GM18951 (cell line): ENCODE data around the gene KCTD20.
"Not testable (repeated sequence)": the region's sequence is repeated elsewhere in the genome, so short reads cannot be mapped to it uniquely, and the experiment has no call there.

ENCODE experiments used
- POLR2A ChIP-seq: IDR thresholded peaks from 4 replicates; pipeline ENCODE4 v1.6.1; 2011; ENCODE audit warnings: mild to moderate bottlenecking; ENCODE audit not compliant: insufficient read length, insufficient read depth; ENCODE audit errors: extremely low read depth
- in situ Hi-C: fragments of 300-500 bp; cut with MboI; formaldehyde crosslinking; loops from one replicate; pipeline ENCODE4 v1.12.0; 2022; ENCODE audit warnings: low sequenced_read_pairs, mixed read lengths, inconsistent platforms; ENCODE audit not compliant: unreplicated experiment

The KCTD20 gene

DNA sequence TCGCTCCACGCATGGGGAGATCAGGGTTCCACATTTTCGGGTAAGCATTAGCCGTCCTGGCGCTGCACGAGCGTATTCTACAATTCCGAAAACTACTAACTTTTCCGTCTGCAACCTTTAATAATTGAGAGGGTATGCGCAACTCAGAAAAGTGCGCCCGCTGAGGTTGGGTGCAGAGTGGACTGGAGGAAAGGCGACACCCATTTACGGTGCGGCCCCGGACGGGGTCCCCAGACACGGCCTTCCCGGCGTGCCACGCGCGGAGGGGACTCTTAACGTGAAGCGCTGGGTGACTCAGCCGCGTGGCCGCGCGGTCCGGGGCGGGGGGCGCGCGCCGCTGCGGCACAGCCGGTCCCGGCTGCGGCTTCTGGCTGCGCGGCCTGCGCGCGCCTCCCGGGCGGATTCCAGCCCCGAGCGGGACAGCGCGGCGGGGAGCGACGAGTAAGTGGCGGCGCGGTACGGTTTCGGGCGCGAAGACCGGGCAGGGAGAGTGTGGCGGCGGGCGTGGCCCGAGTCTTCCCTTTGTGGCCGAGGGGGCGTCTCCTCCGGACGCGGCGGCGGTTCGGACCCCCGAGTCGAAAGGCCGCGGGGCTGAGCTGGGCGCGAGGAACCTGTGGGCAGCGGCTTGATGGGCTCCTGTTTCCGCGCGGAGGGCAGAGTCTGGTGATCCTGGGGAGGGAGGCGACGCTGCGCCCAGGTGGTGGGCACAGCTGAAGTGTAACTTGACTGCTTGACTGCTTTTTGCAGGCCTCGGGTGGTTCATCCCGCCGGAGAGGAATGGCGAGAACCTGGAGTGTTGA, at the start of gene KCTD20, which contains the start of gene PXT1:
Gene KCTD20, plus strand, starts transcription at position 330 of the 800 bp plus-strand sequence. CDS start 27,098 bp downstream, outside the sequence.
Gene PXT1, minus strand, starts transcription at position 184 of the 800 bp plus-strand sequence. CDS start 16,772 bp downstream, outside the sequence.
- in situ Hi-C loops: no loop called here
- peak; percentile 95 for TF ChIP-seq POLR2A

DNA sequence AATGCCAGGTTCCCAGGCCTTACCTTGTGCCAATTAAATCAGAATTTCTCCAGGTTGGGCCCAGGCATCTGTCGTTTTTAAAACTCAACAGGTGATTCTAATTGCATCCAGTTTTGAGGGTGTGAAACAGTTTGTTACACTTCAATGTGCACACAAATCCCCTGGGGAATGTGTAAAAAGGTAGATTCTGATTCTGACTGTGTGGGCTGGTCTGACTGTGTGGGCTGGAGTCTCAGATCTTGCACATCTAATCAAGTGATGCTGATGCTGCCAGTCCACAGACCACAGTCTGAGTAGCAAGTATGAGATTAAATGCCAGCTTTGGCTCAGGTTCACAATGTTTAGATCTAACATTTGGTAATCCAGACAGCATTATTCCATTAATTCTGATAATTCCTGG, 42.8 kb upstream of the KCTD20 start:
- in situ Hi-C loops: no loop called here
- no peak for TF ChIP-seq POLR2A

- in situ Hi-C loops: no loop called here
- no peak for TF ChIP-seq POLR2A
These were observed 40.3 kb upstream of the KCTD20 start for GRCh38 chr6:36402481-36402880.

GRCh38 chr6:36404164-36404563, 38.6 kb upstream of the KCTD20 start:
- TF ChIP-seq POLR2A: no peak
- in situ Hi-C loops: no loop called here

DNA sequence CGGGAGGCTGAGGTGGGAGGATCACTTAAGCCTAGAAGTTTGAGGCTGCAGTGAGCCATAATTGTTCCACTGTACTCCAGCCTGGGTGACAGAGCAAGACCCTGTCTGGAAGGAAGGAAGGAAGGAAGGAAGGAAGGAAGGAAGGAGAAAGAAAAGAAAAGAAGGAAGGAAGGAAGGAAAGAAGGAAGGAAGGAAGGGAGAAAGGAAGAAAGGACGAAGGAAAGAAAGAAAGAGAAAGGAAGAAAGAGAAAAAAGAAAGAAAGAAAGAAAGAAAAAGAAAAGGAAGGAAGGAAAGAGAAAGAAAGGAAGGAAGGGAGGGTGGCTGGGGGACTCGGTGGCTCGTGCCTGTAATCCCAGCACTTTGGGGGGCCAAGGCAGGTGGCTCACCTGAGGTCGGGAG, 33.1 kb upstream of the KCTD20 start:
- in situ Hi-C loops: not testable (repeated sequence)

GRCh38 chr6:36413489-36414480, 29.0 kb upstream of the KCTD20 start:
- no peak for TF ChIP-seq POLR2A
- in situ Hi-C loops: no loop called here

- in situ Hi-C loops: no loop called here
- TF ChIP-seq POLR2A: no peak
These were observed 28.3 kb upstream of the KCTD20 start for GRCh38 chr6:36414481-36414880.

- in situ Hi-C loops: no loop called here
- no peak for TF ChIP-seq POLR2A
These were observed 24.2 kb upstream of the KCTD20 start for GRCh38 chr6:36418558-36418957.

GRCh38 chr6:36419310-36419709, 23.5 kb upstream of the KCTD20 start:
- in situ Hi-C loops: no loop called here
- no peak for TF ChIP-seq POLR2A

- TF ChIP-seq POLR2A: no peak
- in situ Hi-C loops: no loop called here
These were observed 20.1 kb upstream of the KCTD20 start for GRCh38 chr6:36422714-36423100.

DNA sequence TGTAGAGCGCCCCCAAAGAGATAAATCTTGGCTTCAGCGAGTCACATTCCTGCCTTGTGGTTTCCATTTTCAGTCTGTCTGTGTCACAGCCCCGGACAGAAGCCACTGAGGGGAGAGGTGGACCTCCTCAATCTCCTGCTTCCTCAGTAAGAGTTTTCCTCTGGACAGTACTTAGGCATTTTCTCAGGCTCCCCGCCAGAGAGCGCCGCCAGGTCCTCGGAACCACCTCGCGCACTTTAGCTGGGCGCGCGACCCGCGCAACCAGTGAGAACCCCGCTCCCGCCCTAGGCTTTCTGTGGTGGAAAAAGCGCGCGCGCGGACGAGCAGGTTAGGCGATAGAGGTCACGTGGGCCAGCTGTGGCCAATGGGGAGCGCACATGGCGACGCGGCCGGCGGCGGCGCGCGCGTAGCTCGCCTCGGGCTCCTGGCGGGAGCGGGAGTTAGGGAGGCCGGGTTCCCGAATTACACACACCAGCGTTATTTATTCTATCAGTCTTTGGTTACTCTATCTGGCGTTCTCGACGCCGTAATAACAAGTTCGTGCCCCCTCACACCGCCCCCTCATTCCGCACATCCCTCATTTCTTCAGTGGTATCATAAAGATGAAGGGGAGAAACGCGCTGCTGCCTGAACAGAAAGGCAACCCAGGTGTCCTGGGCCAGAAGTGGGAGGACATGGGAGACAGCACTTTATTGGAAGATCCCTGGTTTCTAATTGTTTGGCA, 19.5 kb upstream of the KCTD20 start:
- TF ChIP-seq POLR2A: peak; percentile 92
- in situ Hi-C loops: no loop called here

DNA sequence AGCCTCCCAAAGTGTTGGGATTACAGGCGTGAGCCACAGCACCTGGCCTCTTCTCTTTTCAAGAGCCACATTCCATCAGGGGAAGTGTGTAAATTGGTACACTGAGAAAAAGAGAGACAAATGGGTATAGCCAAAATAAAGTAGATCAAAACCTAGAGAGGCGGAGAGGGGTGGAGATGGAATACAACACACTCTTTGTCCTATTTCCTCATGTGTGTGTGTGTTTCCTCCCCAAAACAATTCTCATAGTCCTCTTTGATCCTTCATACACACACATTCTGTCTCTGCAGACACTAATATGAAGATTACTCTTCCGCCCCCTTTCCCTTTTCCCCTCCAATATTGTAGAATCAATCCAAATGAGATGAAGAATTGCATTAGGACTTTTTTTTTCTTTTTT, 16.2 kb upstream of the KCTD20 start:
- no peak for TF ChIP-seq POLR2A
- in situ Hi-C loops: no loop called here

DNA sequence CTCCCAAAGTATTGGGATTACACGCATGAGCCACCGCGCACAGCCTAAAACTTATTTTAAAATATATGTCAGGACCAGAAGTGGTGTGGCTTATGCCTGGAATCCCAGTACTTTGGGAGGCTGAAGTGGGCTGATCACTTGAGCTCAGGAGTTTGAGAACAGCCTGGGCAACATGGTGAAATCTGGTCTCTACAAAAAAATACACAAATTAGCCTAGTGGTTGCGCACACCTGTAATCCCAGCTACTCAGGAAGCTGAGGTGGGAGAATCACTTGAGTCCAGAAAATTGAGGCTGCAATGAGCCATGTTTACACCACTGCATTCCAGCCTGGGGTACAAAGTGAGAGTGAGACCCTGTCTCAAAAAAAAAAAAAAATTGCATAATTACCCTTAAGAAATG, 13.9 kb upstream of the KCTD20 start:
- in situ Hi-C loops: no loop called here
- no peak for TF ChIP-seq POLR2A
